ENCODE data around the gene RAB8A. TPM values are rescaled to one million over a fixed set of nuclear protein-coding genes. Genes with fewer than 3 reads are reported as not detected.
"Not testable (repeated sequence)": the region's sequence is repeated elsewhere in the genome, so short reads cannot be mapped to it uniquely, and the experiment has no call there.

The RAB8A gene
- total and polyA plus RNA-seq, 4 donors, result 43.0 to 64.9 (median 56.2) TPM

DNA sequence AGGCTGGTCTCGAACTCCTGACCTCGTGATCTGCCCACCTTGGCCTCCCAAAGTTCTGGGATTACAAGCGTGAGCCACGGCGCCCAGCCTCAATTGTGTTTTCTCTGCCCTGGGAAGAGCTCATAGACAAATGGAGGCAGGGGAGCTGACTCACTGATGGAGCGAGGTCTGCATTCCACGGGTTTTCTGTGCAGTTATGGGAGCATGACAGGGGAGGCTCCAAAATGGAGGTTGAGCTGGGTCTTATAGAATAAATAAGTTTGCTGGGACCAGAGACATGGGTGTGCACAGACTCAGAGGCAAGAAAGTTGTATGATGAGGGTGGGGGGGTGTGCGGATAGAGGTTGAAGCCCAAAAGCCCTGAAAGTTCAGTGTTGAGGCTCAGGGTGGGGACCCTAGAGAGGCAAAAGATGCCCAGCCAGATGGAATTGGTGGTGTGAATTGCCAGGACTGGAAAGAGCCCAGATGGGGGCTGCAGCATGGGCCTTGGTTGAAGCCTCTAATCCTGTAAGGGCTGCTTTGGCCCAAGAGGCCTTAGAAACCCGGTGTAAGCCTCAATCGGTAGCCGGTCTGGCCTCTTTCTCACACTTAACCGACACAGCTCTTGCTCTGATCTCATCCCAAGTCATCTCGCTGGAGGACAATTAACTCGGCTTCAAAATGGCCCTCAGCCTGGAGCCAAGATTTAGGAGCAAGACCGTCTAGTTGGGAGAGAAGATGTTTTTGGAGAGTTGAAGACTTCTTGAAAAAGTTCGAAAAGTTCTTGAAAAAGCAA is 33.5 kb upstream of the RAB8A start:
- no peaks in the 10 kb centered on the region for H3K27me3 ChIP-seq (ENCODE audit: control insufficient read depth, insufficient read depth, low read length)
- H3K27ac ChIP-seq (ENCODE audit: low read depth, low read length), result peak overlapping the region; percentile 97
- no peaks in the 10 kb centered on the region for H3K9me3 ChIP-seq (ENCODE audit: control insufficient read depth, insufficient read depth, low read length)
- H3K36me3 ChIP-seq (ENCODE audit: control insufficient read depth, insufficient read depth, low read length), result peaks cover 16% of the 10 kb centered on the region
- H3K4me3 ChIP-seq (ENCODE audit: low read depth, low read length), result peak overlapping the region; percentile 70
- H3K4me1 ChIP-seq (ENCODE audit: control insufficient read depth, insufficient read depth, low read length), result peaks cover 40% of the 10 kb centered on the region
- WGBS (ENCODE audit: insufficient coverage), result 37% methylated on average over 14 of the region's 16 CpGs
- peak in 1 of 6 donors; percentile 28 for DNase-seq (ENCODE audit: low read depth in 4 of 6, low spot score in 6 of 6)

DNA sequence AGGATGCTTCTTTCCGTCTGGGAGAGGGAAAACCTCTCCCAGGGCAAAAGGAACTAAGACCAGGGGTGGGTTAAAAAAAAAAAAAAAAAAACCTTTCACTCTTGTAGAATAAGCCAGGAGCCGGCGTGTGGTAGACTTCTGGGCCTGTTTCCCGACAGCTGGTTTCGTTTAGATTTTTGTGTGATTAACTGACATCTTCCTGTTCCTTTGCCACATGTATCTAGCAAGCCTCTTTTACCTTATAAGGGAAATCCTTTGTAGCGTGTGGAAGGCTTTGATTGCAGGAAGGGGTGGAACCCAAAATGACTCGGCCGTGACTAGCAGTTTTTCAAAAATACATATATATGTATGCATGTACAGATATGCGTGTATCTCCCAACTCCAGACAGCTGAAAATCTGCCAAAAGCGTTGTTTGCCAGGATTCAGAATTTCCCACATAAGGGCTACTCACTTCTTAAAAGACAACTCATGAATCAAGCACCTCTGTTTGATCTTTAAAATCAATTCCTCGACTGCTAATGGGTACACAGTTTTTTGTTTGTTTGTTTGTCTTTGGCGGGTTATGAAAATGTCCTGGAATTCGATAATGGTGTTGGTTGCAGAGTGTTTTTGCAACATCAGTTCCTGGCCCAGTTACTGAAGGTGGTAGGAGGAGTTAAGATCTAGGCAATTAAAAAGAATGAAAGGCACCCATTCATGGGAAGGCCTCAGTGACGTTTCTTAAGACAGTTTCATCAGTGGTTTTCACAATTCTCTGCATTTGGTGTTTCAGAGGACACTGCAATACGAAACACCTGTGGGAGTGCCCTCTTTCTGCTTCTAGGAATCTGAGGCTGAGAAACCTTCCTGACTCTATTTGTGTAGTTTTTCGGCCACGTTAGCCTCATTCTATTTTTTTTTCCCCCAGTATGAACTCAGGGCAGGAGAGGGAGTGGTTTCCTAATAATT is 32.7 kb upstream of the RAB8A start:
- 22% methylated on average over 5 of the region's 17 CpGs for WGBS (ENCODE audit: insufficient coverage)
- Histone ChIP-seq H3K4me1 (ENCODE audit: control insufficient read depth, insufficient read depth, low read length) (peaks cover 41% of the 10 kb centered on the region), H3K4me3 (ENCODE audit: low read depth, low read length) (peak overlapping the region; percentile 70), H3K9me3 (ENCODE audit: control insufficient read depth, insufficient read depth, low read length) (no peaks in the 10 kb centered on the region), H3K27me3 (ENCODE audit: control insufficient read depth, insufficient read depth, low read length) (no peaks in the 10 kb centered on the region), H3K36me3 (ENCODE audit: control insufficient read depth, insufficient read depth, low read length) (peaks cover 25% of the 10 kb centered on the region), H3K27ac (ENCODE audit: low read depth, low read length) (peak overlapping the region; percentile 97)
- DNase-seq (ENCODE audit: low read depth in 4 of 6, low spot score in 6 of 6), result peak in 4 of 6 donors; percentile 29 to 90 (median 62)

DNA sequence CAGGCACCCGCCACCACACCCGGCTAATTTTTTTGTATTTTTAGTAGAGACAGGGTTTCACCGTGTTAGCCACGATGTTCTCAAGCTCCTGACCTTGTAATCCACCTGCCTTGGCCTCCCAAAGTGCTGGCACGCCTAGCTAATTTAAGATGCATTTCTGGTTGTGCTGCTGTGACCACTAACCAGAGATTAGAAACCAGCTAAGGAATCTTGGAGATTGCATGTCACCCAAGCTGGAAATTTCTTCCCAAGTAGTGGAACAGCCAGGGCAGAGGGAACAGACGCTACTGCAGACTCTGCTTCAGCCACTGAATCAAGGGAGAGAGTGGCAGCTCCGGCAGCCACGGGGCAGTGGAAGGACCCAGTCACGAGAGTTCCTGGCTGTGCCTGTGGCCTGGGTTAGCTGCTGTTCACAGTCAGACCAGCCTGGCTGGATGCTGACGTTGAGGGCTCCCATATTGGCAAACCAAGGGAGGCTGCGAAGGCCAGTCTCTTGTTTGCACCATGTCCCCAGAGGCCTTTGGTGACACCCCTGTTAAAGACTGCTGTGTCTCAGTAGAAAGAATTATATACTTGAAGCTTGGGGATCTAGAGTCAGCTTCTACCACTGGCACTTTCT is 27.5 kb upstream of the RAB8A start:
- Histone ChIP-seq H3K36me3 (ENCODE audit: control insufficient read depth, insufficient read depth, low read length) (peaks cover 76% of the 10 kb centered on the region), H3K4me3 (ENCODE audit: low read depth, low read length) (no peak overlapping the region), H3K27me3 (ENCODE audit: control insufficient read depth, insufficient read depth, low read length) (no peaks in the 10 kb centered on the region), H3K4me1 (ENCODE audit: control insufficient read depth, insufficient read depth, low read length) (peaks cover 18% of the 10 kb centered on the region), H3K27ac (ENCODE audit: low read depth, low read length) (no peak overlapping the region), H3K9me3 (ENCODE audit: control insufficient read depth, insufficient read depth, low read length) (no peaks in the 10 kb centered on the region)
- 95% methylated on average over 11 of the region's 11 CpGs for WGBS (ENCODE audit: insufficient coverage)
- DNase-seq (ENCODE audit: low read depth in 4 of 6, low spot score in 6 of 6), result no peak

GRCh38 chr19:16085115-16085514 is 26.6 kb upstream of the RAB8A start:
- H3K36me3 ChIP-seq (ENCODE audit: control insufficient read depth, insufficient read depth, low read length), result peaks cover 86% of the 10 kb centered on the region
- peaks cover 10% of the 10 kb centered on the region for H3K4me1 ChIP-seq (ENCODE audit: control insufficient read depth, insufficient read depth, low read length)
- H3K4me3 ChIP-seq (ENCODE audit: low read depth, low read length), result no peak overlapping the region
- no peak overlapping the region for H3K27ac ChIP-seq (ENCODE audit: low read depth, low read length)
- DNase-seq (ENCODE audit: low read depth in 4 of 6, low spot score in 6 of 6), result no peak
- H3K27me3 ChIP-seq (ENCODE audit: control insufficient read depth, insufficient read depth, low read length), result no peaks in the 10 kb centered on the region
- no peaks in the 10 kb centered on the region for H3K9me3 ChIP-seq (ENCODE audit: control insufficient read depth, insufficient read depth, low read length)
- 92% methylated on average over 4 of the region's 6 CpGs for WGBS (ENCODE audit: insufficient coverage)

DNA sequence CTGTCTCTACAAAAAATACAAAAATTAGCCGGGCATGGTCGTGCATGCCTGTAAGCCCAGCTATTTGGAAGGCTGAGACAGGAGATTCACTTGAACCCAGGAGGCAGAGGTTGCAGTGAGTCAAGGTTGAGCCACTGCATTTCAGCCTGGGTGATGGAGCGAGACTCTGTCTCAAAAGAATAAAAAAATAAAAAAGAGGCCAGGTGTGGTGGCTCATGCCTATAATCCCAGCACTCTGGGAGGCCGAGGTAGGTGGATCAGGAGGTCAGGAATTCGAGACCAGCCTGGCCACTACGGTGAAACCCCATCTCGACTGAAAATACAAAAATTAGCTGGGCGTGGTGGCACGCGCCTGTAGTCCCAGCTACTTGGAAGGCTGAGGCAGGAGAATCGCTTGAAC is 24.3 kb upstream of the RAB8A start:
- not testable (repeated sequence) for H3K27ac ChIP-seq (ENCODE audit: low read depth, low read length)
- H3K36me3 ChIP-seq (ENCODE audit: control insufficient read depth, insufficient read depth, low read length), result peaks cover 98% of the 10 kb centered on the region

GRCh38 chr19:16087940-16088339 is 23.7 kb upstream of the RAB8A start:
- H3K4me1 ChIP-seq (ENCODE audit: control insufficient read depth, insufficient read depth, low read length), result peaks cover 5% of the 10 kb centered on the region
- no peak overlapping the region for H3K4me3 ChIP-seq (ENCODE audit: low read depth, low read length)
- peaks cover 98% of the 10 kb centered on the region for H3K36me3 ChIP-seq (ENCODE audit: control insufficient read depth, insufficient read depth, low read length)
- H3K27ac ChIP-seq (ENCODE audit: low read depth, low read length), result no peak overlapping the region
- H3K9me3 ChIP-seq (ENCODE audit: control insufficient read depth, insufficient read depth, low read length), result no peaks in the 10 kb centered on the region
- no peak for DNase-seq (ENCODE audit: low read depth in 4 of 6, low spot score in 6 of 6)
- no peaks in the 10 kb centered on the region for H3K27me3 ChIP-seq (ENCODE audit: control insufficient read depth, insufficient read depth, low read length)
- WGBS (ENCODE audit: insufficient coverage), result 90% methylated on average over 11 of the region's 12 CpGs

More for the DNA sequence above, 24.3 kb upstream of the RAB8A start:
- 97% methylated on average over 11 of the region's 11 CpGs for WGBS (ENCODE audit: insufficient coverage)
- DNase-seq (ENCODE audit: low read depth in 4 of 6, low spot score in 6 of 6); H3K4me3 ChIP-seq (ENCODE audit: low read depth, low read length); H3K9me3 ChIP-seq (ENCODE audit: control insufficient read depth, insufficient read depth, low read length); H3K27me3 ChIP-seq (ENCODE audit: control insufficient read depth, insufficient read depth, low read length); H3K4me1 ChIP-seq (ENCODE audit: control insufficient read depth, insufficient read depth, low read length): not testable (repeated sequence)

DNA sequence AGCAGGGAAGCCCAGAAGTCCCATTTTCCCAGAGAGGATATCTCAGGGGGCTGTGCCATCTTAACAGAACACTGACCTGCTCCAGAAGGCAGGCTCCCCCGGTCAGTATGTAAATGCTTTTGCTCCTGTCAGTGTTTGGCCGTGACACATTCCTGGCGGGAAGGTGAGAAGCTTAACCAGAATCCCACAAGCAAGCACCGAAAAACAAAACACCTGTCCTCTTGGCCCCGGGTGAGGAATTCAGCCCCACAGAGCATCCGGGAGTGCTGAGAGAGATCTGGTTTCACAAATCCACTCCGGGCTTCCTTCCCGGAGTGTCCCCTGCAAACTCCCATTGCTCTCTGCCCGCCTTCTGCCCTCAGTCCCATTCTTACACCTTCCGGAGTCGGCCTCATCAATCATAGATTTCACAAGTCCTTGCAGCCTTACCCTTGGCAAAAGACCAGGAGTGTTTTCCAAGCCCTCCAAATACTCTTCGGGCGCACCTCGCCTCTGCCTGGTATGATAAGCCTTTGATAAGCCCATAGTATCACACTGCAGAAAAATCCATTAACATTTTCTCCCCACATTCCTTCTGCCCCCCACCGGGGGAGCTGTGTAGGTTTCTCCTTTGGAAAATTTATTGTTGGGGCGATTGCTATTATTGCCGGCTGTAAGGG is 23.2 kb upstream of the RAB8A start:
- WGBS (ENCODE audit: insufficient coverage), result 68% methylated on average over 12 of the region's 17 CpGs
- Histone ChIP-seq H3K27me3 (ENCODE audit: control insufficient read depth, insufficient read depth, low read length) (no peaks in the 10 kb centered on the region), H3K27ac (ENCODE audit: low read depth, low read length) (no peak overlapping the region), H3K4me1 (ENCODE audit: control insufficient read depth, insufficient read depth, low read length) (peaks cover 4% of the 10 kb centered on the region), H3K9me3 (ENCODE audit: control insufficient read depth, insufficient read depth, low read length) (no peaks in the 10 kb centered on the region), H3K4me3 (ENCODE audit: low read depth, low read length) (no peak overlapping the region), H3K36me3 (ENCODE audit: control insufficient read depth, insufficient read depth, low read length) (peaks cover 98% of the 10 kb centered on the region)
- no peak for DNase-seq (ENCODE audit: low read depth in 4 of 6, low spot score in 6 of 6)

- Histone ChIP-seq H3K27ac (ENCODE audit: low read depth, low read length) (no peak overlapping the region), H3K27me3 (ENCODE audit: control insufficient read depth, insufficient read depth, low read length) (no peaks in the 10 kb centered on the region), H3K9me3 (ENCODE audit: control insufficient read depth, insufficient read depth, low read length) (no peaks in the 10 kb centered on the region), H3K4me3 (ENCODE audit: low read depth, low read length) (no peak overlapping the region), H3K4me1 (ENCODE audit: control insufficient read depth, insufficient read depth, low read length) (no peaks in the 10 kb centered on the region), H3K36me3 (ENCODE audit: control insufficient read depth, insufficient read depth, low read length) (peaks cover 97% of the 10 kb centered on the region)
- WGBS (ENCODE audit: insufficient coverage), result 45% methylated on average over 5 of the region's 10 CpGs
- DNase-seq (ENCODE audit: low read depth in 4 of 6, low spot score in 6 of 6), result no peak
Measured at GRCh38 chr19:16089010-16089846, 22.5 kb upstream of the RAB8A start.
